Immature natural killer cell (primary cell): ENCODE data around the gene COMMD6. TPM values are rescaled to one million over a fixed set of nuclear protein-coding genes. Genes with fewer than 3 reads are reported as not detected.

Experiments used
- DNase-seq, 3 donors: peaks; one replicate each; pipeline ENCODE4 v3.0.0; 2022; ENCODE audit warnings: mixed read lengths in 1 of 3
- H3K27ac Mint-ChIP-seq, 6 donors: one replicate each; pipeline ENCODE4 v1.8.0; 2020; ENCODE audit warnings: mixed read lengths in 6 of 6, mild to moderate bottlenecking in 5 of 6, inconsistent platforms in 4 of 6, moderate library complexity in 3 of 6
- H3K27me3 Mint-ChIP-seq, 3 donors: one replicate each; pipeline ENCODE4 v1.8.0; 2020 to 2021; ENCODE audit warnings: low read depth in 3 of 3, mild to moderate bottlenecking in 3 of 3, mixed read lengths in 3 of 3, moderate library complexity in 3 of 3, inconsistent platforms in 1 of 3
- H3K36me3 Mint-ChIP-seq, 3 donors: one replicate each; pipeline ENCODE4 v1.8.0; 2020; ENCODE audit warnings: mixed read lengths in 3 of 3, inconsistent platforms in 2 of 3, mild to moderate bottlenecking in 2 of 3
- H3K4me1 Mint-ChIP-seq, 2 donors: one replicate each; pipeline ENCODE4 v1.8.0; 2020; ENCODE audit warnings: inconsistent platforms in 2 of 2, mild to moderate bottlenecking in 2 of 2, mixed read lengths in 2 of 2, moderate library complexity in 1 of 2
- H3K4me3 Mint-ChIP-seq, 5 donors: one replicate each; pipeline ENCODE4 v1.8.0; 2020; ENCODE audit warnings: mild to moderate bottlenecking in 5 of 5, mixed read lengths in 5 of 5, inconsistent platforms in 3 of 5, moderate library complexity in 3 of 5
- H3K9me3 Mint-ChIP-seq, 6 donors: one replicate each; pipeline ENCODE4 v1.8.0; 2020; ENCODE audit warnings: mild to moderate bottlenecking in 6 of 6, mixed read lengths in 6 of 6, inconsistent platforms in 4 of 6, moderate library complexity in 3 of 6
- polyA plus RNA-seq, 3 donors: library from polyadenylated mRNA; unstranded; fragments of 300-500 nt; fragmentation: Illumina TruSeq; gene quantifications; one replicate each; pipeline ENCODE4 v1.2.3, GENCODE V29; 2021

COMMD6 gene
- polyA plus RNA-seq, result 100 to 1,000 TPM; 225 to 614 (median 438) TPM

- peak within 1 kb of the TSS; percentile 92 to 100 (median 98) for H3K4me3 Mint-ChIP-seq
- peaks cover 35 to 61% of the 10 kb centered on the region in 2 donors for H3K4me1 Mint-ChIP-seq
- peaks cover 0 to 1% (median 1%) of the 10 kb centered on the region in 3 donors for H3K27me3 Mint-ChIP-seq
- peak; percentile 71 to 75 (median 74) for DNase-seq
- no peaks in the 10 kb centered on the region for H3K9me3 Mint-ChIP-seq
- H3K36me3 Mint-ChIP-seq, result no peaks in the 10 kb centered on the region
- H3K27ac Mint-ChIP-seq, result peak within 1 kb of the TSS; percentile 89 to 98 (median 94)
Measured at GRCh38 chr13:75537401-75538365, at the start of gene COMMD6. Gene COMMD6, minus strand, starts transcription at chr13:75537841. Its CDS starts 36 bp downstream, at chr13:75537805.

DNA sequence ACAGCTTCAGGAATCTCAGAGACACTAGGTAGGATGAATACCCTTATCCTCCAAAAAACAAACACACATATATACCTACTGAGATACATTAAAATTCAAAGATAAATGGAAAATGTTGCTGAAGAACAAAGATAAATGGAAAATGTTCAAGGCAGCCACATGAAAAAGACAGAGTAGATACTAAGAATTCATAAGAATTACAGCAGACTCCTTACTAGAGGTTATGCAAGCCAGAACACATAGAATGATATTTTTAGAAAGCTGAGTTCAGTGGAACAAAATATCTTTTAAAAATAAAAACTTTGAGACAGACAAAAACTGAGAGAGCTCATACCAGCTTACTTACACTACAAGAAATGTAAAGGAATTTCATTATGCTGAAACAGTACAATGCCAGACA, 47.5 kb upstream of the COMMD6 start:
- Mint-ChIP-seq H3K27me3 (no peaks in the 10 kb centered on the region), H3K4me3 (no peak overlapping the region), H3K9me3 (peaks cover 0 to 2% (median 0%) of the 10 kb centered on the region in 6 donors), H3K36me3 (peaks cover 19 to 37% (median 25%) of the 10 kb centered on the region in 3 donors), H3K27ac (no peak overlapping the region), H3K4me1 (no peaks in the 10 kb centered on the region)
- no peak for DNase-seq

- H3K4me1 Mint-ChIP-seq, result no peaks in the 10 kb centered on the region
- H3K36me3 Mint-ChIP-seq, result peaks cover 14 to 28% (median 20%) of the 10 kb centered on the region in 3 donors
- DNase-seq, result no peak
- no peaks in the 10 kb centered on the region for H3K27me3 Mint-ChIP-seq
- H3K4me3 Mint-ChIP-seq, result no peak overlapping the region
- no peak overlapping the region for H3K27ac Mint-ChIP-seq
- H3K9me3 Mint-ChIP-seq, result peaks cover 0 to 2% (median 0%) of the 10 kb centered on the region in 6 donors
Measured at GRCh38 chr13:75583091-75583490, 45.5 kb upstream of the COMMD6 start.

DNA sequence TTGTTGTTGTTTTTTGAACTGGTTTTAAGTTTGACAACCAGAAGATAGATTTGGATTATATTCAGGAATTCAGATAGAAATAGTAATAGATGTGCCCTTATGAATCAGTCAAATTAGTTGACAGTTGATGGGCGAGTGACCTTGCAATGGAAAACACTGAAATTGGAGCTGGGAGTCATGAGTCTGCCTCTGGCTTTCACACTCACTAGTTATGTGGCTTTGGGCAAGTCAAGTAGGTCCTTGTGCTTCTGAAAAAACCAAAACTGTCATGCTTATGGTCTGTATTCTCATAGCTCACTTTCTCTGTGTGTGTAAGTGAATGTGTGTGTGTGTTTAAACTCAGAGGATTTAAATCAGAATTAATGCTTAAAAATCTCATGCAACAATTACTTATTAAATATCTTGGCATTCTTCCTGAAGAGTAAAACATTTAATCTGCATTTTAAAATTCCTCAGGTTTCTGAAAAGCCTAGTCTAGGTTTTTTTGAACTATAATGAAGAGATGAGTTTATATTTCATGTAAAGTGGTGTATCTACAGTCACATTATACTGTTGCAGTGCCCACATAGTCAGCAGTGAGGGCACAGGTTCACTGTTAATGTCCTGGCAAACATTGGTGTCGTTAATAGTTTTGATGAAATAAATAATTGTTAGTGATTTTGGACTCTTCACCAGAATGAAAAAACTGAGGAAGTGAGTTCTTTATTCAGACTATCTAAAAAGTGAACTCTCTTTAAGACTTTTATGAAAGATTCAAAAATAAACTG, 44.4 kb upstream of the COMMD6 start:
- no peak for DNase-seq
- H3K36me3 Mint-ChIP-seq, result peaks cover 14 to 30% (median 24%) of the 10 kb centered on the region in 3 donors
- H3K27ac Mint-ChIP-seq, result no peak overlapping the region
- peaks cover 0 to 2% (median 0%) of the 10 kb centered on the region in 6 donors for H3K9me3 Mint-ChIP-seq
- H3K4me1 Mint-ChIP-seq, result no peaks in the 10 kb centered on the region
- no peaks in the 10 kb centered on the region for H3K27me3 Mint-ChIP-seq
- no peak overlapping the region for H3K4me3 Mint-ChIP-seq

DNA sequence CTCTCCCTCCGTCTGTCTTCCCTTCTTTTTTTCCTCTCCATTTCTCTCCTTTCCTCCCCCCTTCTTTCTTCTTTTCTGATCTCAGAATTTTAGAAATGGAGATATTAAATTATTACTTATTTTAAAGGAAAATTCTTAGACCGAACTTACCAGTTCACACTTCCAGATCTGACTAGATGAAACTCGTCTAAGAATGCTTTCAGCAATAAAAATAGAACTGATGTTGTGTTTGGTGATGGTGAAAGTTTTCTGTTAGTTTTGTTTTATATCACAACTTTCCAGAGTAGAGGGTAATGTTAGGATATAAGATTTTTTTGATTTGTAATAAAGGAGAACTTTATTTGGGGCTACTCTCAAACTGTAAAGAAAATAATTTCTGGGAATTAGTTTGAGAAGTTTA, 41.9 kb upstream of the COMMD6 start:
- peaks cover 0 to 2% (median 0%) of the 10 kb centered on the region in 6 donors for H3K9me3 Mint-ChIP-seq
- H3K36me3 Mint-ChIP-seq, result peaks cover 22 to 42% (median 32%) of the 10 kb centered on the region in 3 donors
- DNase-seq, result no peak
- H3K27me3 Mint-ChIP-seq, result no peaks in the 10 kb centered on the region
- H3K4me1 Mint-ChIP-seq, result no peaks in the 10 kb centered on the region
- H3K4me3 Mint-ChIP-seq, result no peak overlapping the region
- H3K27ac Mint-ChIP-seq, result no peak overlapping the region

DNA sequence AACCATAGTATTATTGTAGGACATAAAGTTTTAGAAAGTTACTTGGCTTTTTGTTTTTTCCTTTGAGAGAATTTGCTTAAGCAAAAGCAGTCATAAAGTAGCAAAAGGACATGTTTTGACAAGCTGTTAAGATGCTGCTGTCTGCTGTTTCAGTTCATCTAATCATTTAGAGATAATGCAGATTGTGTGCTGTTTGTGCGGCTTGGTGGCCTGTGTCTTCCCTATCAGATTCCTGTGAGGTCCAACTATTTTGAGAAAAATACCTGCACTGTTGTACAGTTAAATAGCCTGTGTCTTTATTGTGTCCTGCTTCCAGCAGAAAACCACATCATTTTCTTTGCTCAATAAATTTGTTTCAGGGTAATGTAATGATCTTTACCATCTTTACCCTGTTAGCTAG, 31.9 kb upstream of the COMMD6 start:
- Mint-ChIP-seq H3K27me3 (peaks cover 0 to 3% (median 0%) of the 10 kb centered on the region in 3 donors), H3K4me3 (no peak overlapping the region), H3K4me1 (no peaks in the 10 kb centered on the region), H3K27ac (peak overlapping the region in 1 of 6 donors; percentile 18), H3K9me3 (no peaks in the 10 kb centered on the region), H3K36me3 (peaks cover 39 to 52% (median 47%) of the 10 kb centered on the region in 3 donors)
- DNase-seq, result no peak

DNA sequence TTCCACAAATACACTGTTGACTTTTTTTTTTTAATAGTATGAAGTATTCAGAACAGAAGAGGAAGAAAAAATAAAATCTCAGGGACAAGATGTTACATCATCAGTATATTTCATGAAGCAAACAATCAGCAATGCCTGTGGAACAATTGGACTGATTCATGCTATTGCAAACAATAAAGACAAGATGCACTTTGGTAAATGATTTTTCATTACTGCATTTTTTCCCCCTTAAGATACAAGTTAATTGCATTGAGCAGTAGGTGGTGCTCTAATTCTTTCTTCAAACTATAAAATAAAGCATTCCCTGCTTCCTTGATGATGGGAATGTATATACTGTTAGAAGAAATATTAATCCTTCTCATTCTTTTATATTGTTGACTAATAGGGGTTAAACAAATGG, 29.0 kb upstream of the COMMD6 start:
- Mint-ChIP-seq H3K4me1 (no peaks in the 10 kb centered on the region), H3K4me3 (no peak overlapping the region), H3K27ac (no peak overlapping the region), H3K9me3 (no peaks in the 10 kb centered on the region), H3K36me3 (peaks cover 18 to 28% (median 28%) of the 10 kb centered on the region in 3 donors), H3K27me3 (peaks cover 0 to 2% (median 1%) of the 10 kb centered on the region in 3 donors)
- no peak for DNase-seq

- H3K36me3 Mint-ChIP-seq, result peaks cover 11 to 23% (median 16%) of the 10 kb centered on the region in 3 donors
- DNase-seq, result no peak
- H3K4me1 Mint-ChIP-seq, result peaks cover 11 to 41% of the 10 kb centered on the region in 2 donors
- H3K27me3 Mint-ChIP-seq, result peaks cover 0 to 1% (median 0%) of the 10 kb centered on the region in 3 donors
- H3K9me3 Mint-ChIP-seq, result no peaks in the 10 kb centered on the region
- no peak overlapping the region for H3K27ac Mint-ChIP-seq
- no peak overlapping the region for H3K4me3 Mint-ChIP-seq
Measured at GRCh38 chr13:75558145-75558840, 20.7 kb upstream of the COMMD6 start.

GRCh38 chr13:75556961-75557360, 19.3 kb upstream of the COMMD6 start:
- Mint-ChIP-seq H3K27ac (no peak overlapping the region), H3K4me3 (no peak overlapping the region), H3K36me3 (peaks cover 11 to 25% (median 16%) of the 10 kb centered on the region in 3 donors), H3K27me3 (peaks cover 0 to 1% (median 0%) of the 10 kb centered on the region in 3 donors), H3K4me1 (peaks cover 12 to 49% of the 10 kb centered on the region in 2 donors), H3K9me3 (no peaks in the 10 kb centered on the region)
- DNase-seq, result no peak

- H3K27me3 Mint-ChIP-seq, result peaks cover 0 to under 1% (median 0%) of the 10 kb centered on the region in 3 donors
- H3K4me3 Mint-ChIP-seq, result no peak overlapping the region
- H3K9me3 Mint-ChIP-seq, result no peaks in the 10 kb centered on the region
- DNase-seq, result no peak
- H3K27ac Mint-ChIP-seq, result no peak overlapping the region
- peaks cover 15 to 60% of the 10 kb centered on the region in 2 donors for H3K4me1 Mint-ChIP-seq
- peaks cover 11 to 25% (median 16%) of the 10 kb centered on the region in 3 donors for H3K36me3 Mint-ChIP-seq
Measured at GRCh38 chr13:75555836-75556235, 18.2 kb upstream of the COMMD6 start.

- H3K9me3 Mint-ChIP-seq, result no peaks in the 10 kb centered on the region
- peaks cover 11 to 25% (median 16%) of the 10 kb centered on the region in 3 donors for H3K36me3 Mint-ChIP-seq
- DNase-seq, result no peak
- peaks cover 0 to 3% (median 2%) of the 10 kb centered on the region in 3 donors for H3K27me3 Mint-ChIP-seq
- no peak overlapping the region for H3K27ac Mint-ChIP-seq
- H3K4me3 Mint-ChIP-seq, result no peak overlapping the region
- peaks cover 23 to 69% of the 10 kb centered on the region in 2 donors for H3K4me1 Mint-ChIP-seq
Measured at GRCh38 chr13:75554981-75555380, 17.3 kb upstream of the COMMD6 start.

DNA sequence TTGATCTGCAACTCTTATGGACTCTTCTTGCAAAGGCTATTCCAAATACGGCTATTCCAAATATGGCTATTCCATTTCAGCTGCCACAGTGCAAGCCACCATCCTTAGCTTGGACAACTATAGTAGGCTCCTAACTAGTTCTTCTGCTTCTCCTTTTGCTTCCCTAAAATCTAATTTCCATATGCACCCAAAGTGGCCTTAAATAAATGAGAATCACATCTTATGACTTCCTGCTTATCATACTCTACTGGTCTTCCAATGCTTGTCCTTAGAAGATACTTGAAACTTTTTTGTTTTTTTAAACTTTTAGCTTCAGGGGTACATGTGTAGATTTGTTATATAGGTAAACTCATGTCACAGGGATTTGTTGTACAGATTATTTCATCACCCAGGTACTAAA, 16.8 kb upstream of the COMMD6 start:
- Mint-ChIP-seq H3K4me1 (peaks cover 25 to 70% of the 10 kb centered on the region in 2 donors), H3K36me3 (peaks cover 11 to 25% (median 16%) of the 10 kb centered on the region in 3 donors), H3K27ac (no peak overlapping the region), H3K4me3 (no peak overlapping the region), H3K27me3 (peaks cover 3 to 4% (median 3%) of the 10 kb centered on the region in 3 donors), H3K9me3 (no peaks in the 10 kb centered on the region)
- DNase-seq, result no peak

DNA sequence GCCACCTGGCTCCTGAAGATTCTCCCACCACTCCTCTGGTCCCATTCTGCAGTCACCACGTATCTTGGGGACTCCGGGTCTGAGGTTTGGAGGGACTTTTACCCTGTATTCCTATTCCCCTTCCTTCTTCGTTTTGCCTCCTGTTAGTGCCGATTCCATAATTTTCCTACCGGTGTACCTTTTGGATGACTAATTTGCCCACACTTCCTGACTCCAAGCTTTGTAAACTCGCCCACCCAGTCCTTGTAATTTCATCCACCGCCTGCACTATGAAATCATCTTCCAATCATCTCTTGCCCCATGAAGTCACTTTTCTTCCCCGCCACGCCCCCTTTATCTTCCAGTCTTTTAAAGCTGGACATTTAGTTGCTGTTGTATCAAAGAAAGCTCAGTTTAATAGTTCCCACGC, 12.5 kb upstream of the COMMD6 start:
- peaks cover 0 to 2% (median 0%) of the 10 kb centered on the region in 6 donors for H3K9me3 Mint-ChIP-seq
- H3K27ac Mint-ChIP-seq, result peak overlapping the region; percentile 84 to 98 (median 96)
- no peak for DNase-seq
- H3K4me1 Mint-ChIP-seq, result peaks cover 25 to 52% of the 10 kb centered on the region in 2 donors
- peak overlapping the region; percentile 94 to 98 (median 96) for H3K4me3 Mint-ChIP-seq
- peaks cover 8 to 19% (median 9%) of the 10 kb centered on the region in 3 donors for H3K36me3 Mint-ChIP-seq
- H3K27me3 Mint-ChIP-seq, result peaks cover 6 to 8% (median 8%) of the 10 kb centered on the region in 3 donors
